Breast epithelium (tissue), 3 donors: ENCODE measurements around the gene SDR39U1.

Source experiments
- CTCF ChIP-seq, 3 donors: fragments of 450-650 bp; IDR thresholded peaks; one replicate each; pipeline ENCODE4 v1.5.1; 2016 to 2017; ENCODE audit warnings: antibody characterized with exemption in 3 of 3, mild to moderate bottlenecking in 3 of 3, moderate library complexity in 3 of 3
- POLR2A ChIP-seq: fragments of 450-650 bp; IDR thresholded peaks from one replicate; pipeline ENCODE4 v1.6.1; 2016; ENCODE audit warnings: antibody characterized with exemption, mild to moderate bottlenecking, moderate library complexity

DNA sequence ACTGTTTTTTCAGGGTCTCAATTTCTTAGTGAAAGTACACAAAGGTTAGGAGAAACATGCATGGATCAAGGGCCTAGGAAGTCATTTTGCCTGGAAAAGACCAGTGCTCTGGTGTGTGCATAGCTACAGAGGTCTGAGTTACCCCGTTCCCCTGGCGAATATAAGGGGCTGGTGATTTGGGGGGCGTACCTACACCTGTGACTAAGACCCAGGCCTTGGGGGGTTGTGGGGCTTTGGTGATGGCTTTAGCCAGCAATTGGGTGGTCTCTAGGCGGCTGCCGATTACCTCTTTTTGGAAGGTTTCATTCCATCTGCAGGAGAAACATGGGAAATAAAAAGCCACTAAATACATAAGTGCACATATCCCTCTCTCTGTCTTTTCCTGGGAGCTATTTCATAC lies 1.1 kb downstream of the SDR39U1 start:
- no peak for TF ChIP-seq POLR2A
- no peak for TF ChIP-seq CTCF (IDR thresholded peaks at IDR 0.05)
